ENCODE measurements around the gene SPATA20.
A peak's percentile ranks its signal among the peaks of the same experiment; 100 is the strongest.

SPATA20 gene

GRCh38 chr17:50534979-50535326 is 12.0 kb upstream of the SPATA20 start (continued):
- TF ChIP-seq, protein P1, sequence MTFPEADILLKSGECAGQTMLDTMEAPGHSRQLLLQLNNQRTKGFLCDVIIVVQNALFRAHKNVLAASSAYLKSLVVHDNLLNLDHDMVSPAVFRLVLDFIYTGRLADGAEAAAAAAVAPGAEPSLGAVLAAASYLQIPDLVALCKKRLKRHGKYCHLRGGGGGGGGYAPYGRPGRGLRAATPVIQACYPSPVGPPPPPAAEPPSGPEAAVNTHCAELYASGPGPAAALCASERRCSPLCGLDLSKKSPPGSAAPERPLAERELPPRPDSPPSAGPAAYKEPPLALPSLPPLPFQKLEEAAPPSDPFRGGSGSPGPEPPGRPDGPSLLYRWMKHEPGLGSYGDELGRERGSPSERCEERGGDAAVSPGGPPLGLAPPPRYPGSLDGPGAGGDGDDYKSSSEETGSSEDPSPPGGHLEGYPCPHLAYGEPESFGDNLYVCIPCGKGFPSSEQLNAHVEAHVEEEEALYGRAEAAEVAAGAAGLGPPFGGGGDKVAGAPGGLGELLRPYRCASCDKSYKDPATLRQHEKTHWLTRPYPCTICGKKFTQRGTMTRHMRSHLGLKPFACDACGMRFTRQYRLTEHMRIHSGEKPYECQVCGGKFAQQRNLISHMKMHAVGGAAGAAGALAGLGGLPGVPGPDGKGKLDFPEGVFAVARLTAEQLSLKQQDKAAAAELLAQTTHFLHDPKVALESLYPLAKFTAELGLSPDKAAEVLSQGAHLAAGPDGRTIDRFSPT (tag by site-specific recombination; IDR thresholded peaks at IDR 0.05), result no peak
- TF ChIP-seq ZNF404 (tag by site-specific recombination; IDR thresholded peaks at IDR 0.05) (no peak), ZNF660 (tag by site-specific recombination; IDR thresholded peaks at IDR 0.05) (no peak)

- no peaks in the 10 kb centered on the region for H3K36me3 ChIP-seq (ENCODE audit: control insufficient read depth in 2 of 2, insufficient read depth in 1 of 2, low read length in 2 of 2)
- H3K4me1 ChIP-seq (ENCODE audit: control insufficient read depth, insufficient read depth, low read length), result peaks cover 19% of the 10 kb centered on the region
- TF ChIP-seq ZFHX2 (tag by site-specific recombination; conservative IDR thresholded peaks at IDR 0.05), result peak; percentile 79
- 0 out of 2 replicates have a peak, but pooled peaks have one; percentile 18 for TF ChIP-seq ZBTB17 (tag by site-specific recombination; IDR thresholded peaks at IDR 0.05)
- no peak for TF ChIP-seq SP3 (tag by site-specific recombination; IDR thresholded peaks at IDR 0.05)
- no peak overlapping the region for H3K27ac ChIP-seq (ENCODE audit: extremely low read depth, low read depth, low read length)
- CTCF ChIA-PET, result interaction anchor here (1.1 kb wide), 1 partner anchor 15 kb away, joined by 4 read pairs; no protein-coding TSS in a partner anchor
- POLR2A ChIA-PET, result no interaction called here
- H3K4me3 ChIP-seq (ENCODE audit: low read depth, low read length), result no peak overlapping the region
- no peaks in the 10 kb centered on the region for H3K9me3 ChIP-seq (ENCODE audit: control insufficient read depth, insufficient read depth, low read depth, low read length)
Observed at GRCh38 chr17:50535407-50535806, 11.6 kb upstream of the SPATA20 start.

DNA sequence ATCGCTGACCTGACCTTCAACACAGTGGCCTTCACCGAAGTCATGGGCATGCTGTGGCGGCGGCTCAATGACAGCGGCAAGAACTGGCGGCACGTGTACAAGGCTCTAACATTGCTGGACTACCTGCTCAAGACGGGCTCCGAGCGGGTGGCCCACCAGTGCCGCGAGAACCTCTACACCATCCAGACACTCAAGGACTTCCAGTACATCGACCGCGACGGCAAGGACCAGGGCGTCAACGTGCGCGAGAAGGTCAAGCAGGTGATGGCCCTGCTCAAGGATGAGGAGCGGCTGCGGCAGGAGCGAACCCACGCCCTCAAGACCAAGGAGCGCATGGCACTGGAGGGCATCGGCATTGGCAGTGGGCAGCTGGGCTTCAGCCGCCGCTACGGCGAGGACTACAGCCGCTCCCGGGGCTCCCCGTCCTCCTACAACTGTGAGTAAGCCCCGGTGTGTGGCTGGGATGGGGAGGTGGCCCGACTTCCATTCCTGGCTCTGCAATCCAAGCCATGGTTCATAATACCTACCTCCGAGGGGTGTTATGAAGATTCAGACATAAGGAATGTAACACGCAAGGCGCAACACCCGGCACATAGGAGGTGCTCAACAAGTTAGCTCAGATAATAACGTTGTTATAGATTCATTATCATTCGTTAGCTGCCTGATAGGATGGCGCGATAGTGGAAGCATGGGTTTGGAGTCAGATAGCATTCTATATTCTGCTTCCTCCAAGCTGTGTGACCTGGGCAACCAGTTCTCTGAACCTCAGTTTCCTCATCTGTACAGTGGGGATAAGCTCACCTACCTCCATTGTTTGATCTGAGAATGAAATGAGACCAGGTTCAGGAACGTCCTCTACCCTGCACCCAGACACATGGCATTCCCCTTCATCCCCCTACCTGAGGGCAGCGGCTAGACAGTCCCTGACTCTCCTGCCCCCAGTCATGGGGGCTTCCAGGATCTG is 10.0 kb upstream of the SPATA20 start:
- POLR2A ChIA-PET, result no interaction called here
- H3K27ac ChIP-seq (ENCODE audit: extremely low read depth, low read depth, low read length), result no peak overlapping the region
- peaks cover 13% of the 10 kb centered on the region for H3K4me1 ChIP-seq (ENCODE audit: control insufficient read depth, insufficient read depth, low read length)
- TF ChIP-seq ZNF473 (tag by site-specific recombination; IDR thresholded peaks at IDR 0.05) (no peak), SCRT2 (tag by site-specific recombination; IDR thresholded peaks at IDR 0.05) (0 out of 2 replicates have a peak, but pooled peaks have one; percentile 21)
- H3K4me3 ChIP-seq (ENCODE audit: low read depth, low read length), result no peak overlapping the region
- no peaks in the 10 kb centered on the region for H3K36me3 ChIP-seq (ENCODE audit: control insufficient read depth in 2 of 2, insufficient read depth in 1 of 2, low read length in 2 of 2)
- CTCF ChIA-PET, result interaction anchor here (1.1 to 1.7 kb wide), 2 partner anchors 10 to 53 kb away, joined by 3 to 4 read pairs; partner anchors contain the start of gene SPATA20
- H3K9me3 ChIP-seq (ENCODE audit: control insufficient read depth, insufficient read depth, low read depth, low read length), result no peaks in the 10 kb centered on the region

DNA sequence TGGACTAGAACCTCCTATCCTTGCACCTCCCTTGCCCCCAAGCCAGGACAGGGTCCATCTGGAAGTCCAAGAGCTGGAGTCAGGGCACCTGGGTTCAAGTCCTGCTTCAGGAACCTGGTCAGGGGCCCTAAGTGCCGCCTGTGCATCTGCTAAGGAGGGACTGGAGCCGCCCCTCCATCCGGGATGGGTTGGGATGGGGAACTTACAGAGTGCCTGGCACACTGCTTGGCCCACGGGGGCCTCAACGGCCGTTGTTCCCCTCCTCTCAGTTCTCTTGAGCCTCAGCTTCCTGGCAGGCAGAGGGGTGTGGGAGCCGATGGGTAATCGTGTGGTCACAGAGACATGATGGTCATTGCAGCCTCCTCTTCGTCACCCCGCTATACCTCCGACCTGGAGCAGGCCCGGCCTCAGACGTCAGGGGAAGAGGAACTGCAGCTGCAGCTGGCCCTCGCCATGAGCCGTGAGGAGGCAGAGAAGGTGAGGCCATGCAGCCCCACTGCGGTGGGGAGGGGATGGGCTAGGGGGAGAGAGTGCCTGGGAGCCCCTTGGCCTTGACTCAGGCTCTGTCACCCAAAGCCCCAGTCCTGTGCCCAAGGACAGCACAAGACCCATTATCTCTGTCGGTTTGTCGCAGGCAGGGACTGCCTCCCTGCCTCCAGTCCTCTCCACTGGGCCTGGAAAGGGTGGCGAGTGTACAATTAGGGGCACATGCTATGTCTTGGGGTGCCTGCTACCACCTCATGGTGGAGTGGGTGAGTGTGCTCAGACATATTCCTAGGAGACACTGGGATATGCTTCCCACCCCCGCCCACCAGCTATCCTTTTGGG is 9.0 kb upstream of the SPATA20 start:
- H3K36me3 ChIP-seq (ENCODE audit: control insufficient read depth in 2 of 2, insufficient read depth in 1 of 2, low read length in 2 of 2), result no peaks in the 10 kb centered on the region
- TF ChIP-seq YY2 (tag by site-specific recombination; IDR thresholded peaks at IDR 0.05) (no peak), KLF7 (tag by site-specific recombination; IDR thresholded peaks at IDR 0.05; ENCODE audit: borderline replicate concordance) (no peak), ZFHX2 (tag by site-specific recombination; conservative IDR thresholded peaks at IDR 0.05) (no peak), ZNF830 (tag by site-specific recombination; IDR thresholded peaks at IDR 0.05; ENCODE audit: low read depth) (no peak), ZNF837 (tag by site-specific recombination; IDR thresholded peaks at IDR 0.05) (no peak), ZNF157 (tag by site-specific recombination; IDR thresholded peaks at IDR 0.05) (no peak), ZNF548 (tag by site-specific recombination; IDR thresholded peaks at IDR 0.05) (no peak)
- TF ChIP-seq, protein P2, sequence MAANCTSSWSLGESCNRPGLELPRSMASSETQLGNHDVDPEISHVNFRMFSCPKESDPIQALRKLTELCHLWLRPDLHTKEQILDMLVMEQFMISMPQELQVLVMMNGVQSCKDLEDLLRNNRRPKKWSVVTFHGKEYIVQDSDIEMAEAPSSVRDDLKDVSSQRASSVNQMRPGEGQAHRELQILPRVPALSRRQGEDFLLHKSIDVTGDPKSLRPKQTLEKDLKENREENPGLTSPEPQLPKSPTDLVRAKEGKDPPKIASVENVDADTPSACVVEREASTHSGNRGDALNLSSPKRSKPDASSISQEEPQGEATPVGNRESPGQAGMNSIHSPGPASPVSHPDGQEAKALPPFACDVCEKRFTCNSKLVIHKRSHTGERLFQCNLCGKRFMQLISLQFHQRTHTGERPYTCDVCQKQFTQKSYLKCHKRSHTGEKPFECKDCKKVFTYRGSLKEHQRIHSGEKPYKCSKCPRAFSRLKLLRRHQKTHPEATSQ (tag by site-specific recombination; IDR thresholded peaks at IDR 0.05), result no peak
- ChIA-PET POLR2A (interaction anchor here (0.7 kb wide), 1 partner anchor 614 kb away, joined by 4 read pairs; no protein-coding TSS in a partner anchor), CTCF (interaction anchor here (1.1 to 1.7 kb wide), 2 partner anchors 9 to 54 kb away, joined by 3 to 4 read pairs; partner anchors contain the start of gene SPATA20)
- H3K27ac ChIP-seq (ENCODE audit: extremely low read depth, low read depth, low read length), result no peak overlapping the region
- no peaks in the 10 kb centered on the region for H3K9me3 ChIP-seq (ENCODE audit: control insufficient read depth, insufficient read depth, low read depth, low read length)
- H3K4me3 ChIP-seq (ENCODE audit: low read depth, low read length), result no peak overlapping the region
- H3K4me1 ChIP-seq (ENCODE audit: control insufficient read depth, insufficient read depth, low read length), result peaks cover 16% of the 10 kb centered on the region

Data from HEK293 (cell line).